Neutrophil (primary cell): ENCODE results near the gene NR3C2.

Source experiments
- H3K27ac ChIP-seq: fragments of 200-600 bp; sonication (generic); 2 replicates; pipeline ENCODE4 v1.5.1; 2016; ENCODE audit warnings: mild to moderate bottlenecking, moderate library complexity
- H3K27me3 ChIP-seq: fragments of 200-600 bp; sonication (generic); 2 replicates; pipeline ENCODE4 v1.6.0; 2016; ENCODE audit warnings: mild to moderate bottlenecking
- H3K36me3 ChIP-seq: fragments of 200-600 bp; sonication (generic); 2 replicates; pipeline ENCODE4 v1.5.1; 2017
- H3K4me1 ChIP-seq, 2 experiments: fragments of 200-600 bp in 1 of 2; sonication (generic) in 1 of 2; 1 replicate in 1 of 2; 2 replicates in 1 of 2; pipeline versions ENCODE4 v1.5.1 to v1.6.1; 2013 to 2016; ENCODE audit warnings: low read depth in 1 of 2, low read length in 1 of 2, mild to moderate bottlenecking in 1 of 2, moderate library complexity in 1 of 2; ENCODE audit not compliant: control insufficient read depth in 1 of 2, insufficient read depth in 1 of 2
- H3K4me3 ChIP-seq, 2 experiments: fragments of 200-600 bp in 1 of 2; sonication (generic) in 1 of 2; 1 replicate in 1 of 2; 2 replicates in 1 of 2; pipeline ENCODE4 v1.5.1; 2013 to 2016; ENCODE audit warnings: low read depth in 1 of 2, low read length in 1 of 2, mild to moderate bottlenecking in 1 of 2, moderate library complexity in 1 of 2
- H3K9me3 ChIP-seq: fragments of 200-600 bp; sonication (generic); 2 replicates; pipeline ENCODE4 v1.5.1; 2016
- TF ChIP-seq, protein P1 (sequence below): fragments of 200-600 bp; sonication (generic); IDR thresholded peaks from 2 replicates; pipeline ENCODE4 v1.5.1; 2016; ENCODE audit warnings: antibody characterized with exemption

The NR3C2 gene

DNA sequence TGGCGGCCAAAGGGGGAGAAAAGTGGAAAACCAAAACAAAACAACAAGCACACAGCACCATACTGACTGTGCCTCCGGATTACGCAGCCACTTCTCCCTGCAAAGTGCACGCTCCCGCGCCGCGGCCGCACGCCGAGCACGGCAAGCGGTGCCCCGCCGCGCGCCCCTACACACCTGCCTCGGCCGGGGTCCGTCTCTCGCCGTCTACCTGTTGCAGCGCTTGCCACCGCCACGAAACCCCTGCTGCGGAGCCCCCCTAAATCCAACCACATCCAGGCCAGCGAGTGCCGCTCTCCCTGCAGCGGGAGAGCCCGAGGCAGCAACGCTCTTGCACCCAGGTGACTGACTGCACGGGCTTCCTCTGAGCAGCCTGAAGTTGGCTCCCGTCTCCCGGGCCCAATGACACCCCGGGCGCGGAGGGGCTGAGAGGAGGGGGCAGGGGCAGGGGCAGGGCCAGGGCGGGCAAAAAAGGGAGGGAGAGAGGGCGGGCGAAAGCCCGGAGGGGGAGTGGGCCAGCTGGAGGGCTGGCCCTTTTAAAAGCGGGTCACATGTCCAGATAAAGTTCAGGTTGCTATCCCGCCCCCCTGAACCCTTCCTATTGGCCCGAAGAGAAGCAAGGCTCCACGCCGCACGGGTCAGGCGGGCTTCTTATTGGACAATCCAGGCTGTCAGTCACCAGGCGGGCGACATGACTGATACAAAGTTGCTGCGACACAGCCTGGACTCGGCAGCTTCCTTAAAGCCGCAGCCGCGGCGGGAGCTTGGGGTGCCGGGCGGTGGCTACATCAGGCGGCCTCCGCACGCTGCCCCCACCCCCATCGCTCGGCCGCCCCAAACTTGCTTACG lies at the start of gene NR3C2:
Gene NR3C2 (minus strand): TSS at position 429 of the 846 bp plus-strand sequence.
- H3K9me3 ChIP-seq = no peaks in the 10 kb centered on the region
- no peak within 1 kb of the TSS for H3K27ac ChIP-seq
- TF ChIP-seq, protein P1, sequence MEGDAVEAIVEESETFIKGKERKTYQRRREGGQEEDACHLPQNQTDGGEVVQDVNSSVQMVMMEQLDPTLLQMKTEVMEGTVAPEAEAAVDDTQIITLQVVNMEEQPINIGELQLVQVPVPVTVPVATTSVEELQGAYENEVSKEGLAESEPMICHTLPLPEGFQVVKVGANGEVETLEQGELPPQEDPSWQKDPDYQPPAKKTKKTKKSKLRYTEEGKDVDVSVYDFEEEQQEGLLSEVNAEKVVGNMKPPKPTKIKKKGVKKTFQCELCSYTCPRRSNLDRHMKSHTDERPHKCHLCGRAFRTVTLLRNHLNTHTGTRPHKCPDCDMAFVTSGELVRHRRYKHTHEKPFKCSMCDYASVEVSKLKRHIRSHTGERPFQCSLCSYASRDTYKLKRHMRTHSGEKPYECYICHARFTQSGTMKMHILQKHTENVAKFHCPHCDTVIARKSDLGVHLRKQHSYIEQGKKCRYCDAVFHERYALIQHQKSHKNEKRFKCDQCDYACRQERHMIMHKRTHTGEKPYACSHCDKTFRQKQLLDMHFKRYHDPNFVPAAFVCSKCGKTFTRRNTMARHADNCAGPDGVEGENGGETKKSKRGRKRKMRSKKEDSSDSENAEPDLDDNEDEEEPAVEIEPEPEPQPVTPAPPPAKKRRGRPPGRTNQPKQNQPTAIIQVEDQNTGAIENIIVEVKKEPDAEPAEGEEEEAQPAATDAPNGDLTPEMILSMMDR = no peak
- H3K36me3 ChIP-seq = no peaks in the 10 kb centered on the region
- H3K4me3 ChIP-seq = peak within 1 kb of the TSS; percentile 60 to 66
- H3K4me1 ChIP-seq = peaks cover 23 to 44% of the 10 kb centered on the region in 2 experiments
- H3K27me3 ChIP-seq = peaks cover 100% of the 10 kb centered on the region

DNA sequence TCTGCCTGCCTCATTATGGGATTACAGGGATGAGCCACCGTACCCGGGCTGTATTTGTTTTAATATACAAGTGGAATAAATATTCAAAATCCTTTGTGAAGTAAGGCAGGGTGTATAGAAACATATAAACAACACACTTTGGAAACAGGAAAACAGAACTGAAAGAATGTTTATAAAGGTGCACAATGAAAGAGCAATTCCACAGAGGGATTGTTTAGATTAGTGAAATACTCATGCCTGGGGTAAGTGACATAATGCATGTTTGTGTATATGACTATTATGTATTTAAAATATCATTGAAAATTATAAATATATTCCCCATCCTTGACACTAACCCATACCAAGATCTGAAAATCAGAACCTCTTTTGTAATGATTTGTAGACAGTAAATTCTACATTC lies 45.0 kb upstream of the NR3C2 start:
- TF ChIP-seq, protein P1 = no peak

DNA sequence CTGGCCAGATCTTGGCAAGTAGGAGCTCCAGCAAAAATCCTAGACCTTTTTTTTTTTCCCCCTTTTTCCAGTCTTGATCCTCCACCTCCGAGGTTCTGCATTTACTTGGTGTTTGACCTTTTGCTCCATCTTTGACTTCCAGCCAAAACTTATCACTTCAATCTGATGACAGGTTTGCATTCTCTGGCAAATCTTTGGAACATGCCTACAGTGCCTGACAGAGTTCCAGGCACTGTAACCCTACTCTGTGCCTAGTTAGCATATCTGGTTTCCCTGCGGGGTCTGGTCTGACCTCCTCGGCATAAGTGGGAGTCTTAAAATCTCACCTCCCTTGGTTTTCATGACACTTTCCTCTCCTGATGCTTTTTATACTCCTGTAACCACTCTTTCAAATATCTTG lies 39.4 kb upstream of the NR3C2 start:
- TF ChIP-seq, protein P1 = no peak
- Histone ChIP-seq H3K36me3 (no peaks in the 10 kb centered on the region), H3K27me3 (no peaks in the 10 kb centered on the region), H3K27ac (no peak overlapping the region), H3K9me3 (no peaks in the 10 kb centered on the region), H3K4me1 (no peaks in the 10 kb centered on the region), H3K4me3 (no peak overlapping the region)

More for the DNA sequence above, 45.0 kb upstream of the NR3C2 start:
- Histone ChIP-seq H3K27me3 (no peaks in the 10 kb centered on the region), H3K27ac (no peak overlapping the region), H3K4me1 (no peaks in the 10 kb centered on the region), H3K4me3 (no peak overlapping the region), H3K9me3 (no peaks in the 10 kb centered on the region), H3K36me3 (no peaks in the 10 kb centered on the region)

DNA sequence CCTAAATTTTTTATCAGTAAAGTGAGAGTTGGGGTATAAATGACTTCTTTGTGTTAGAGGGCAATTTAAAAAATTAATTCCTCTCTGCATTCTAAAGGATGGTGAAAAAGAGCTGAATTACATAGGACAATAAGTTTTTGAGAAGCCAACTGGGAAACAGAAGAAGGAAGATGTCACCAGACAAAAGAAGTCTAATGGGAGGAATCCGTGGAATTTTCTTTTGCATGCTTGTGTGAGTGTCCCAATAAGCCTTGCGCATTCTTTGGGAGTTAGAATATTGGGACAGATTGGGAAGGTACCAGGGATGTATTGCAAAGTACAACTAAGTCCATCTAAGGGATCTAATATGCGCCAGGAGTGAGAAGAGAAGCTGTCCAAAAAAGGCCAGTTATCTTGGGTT lies 35.1 kb upstream of the NR3C2 start:
- Histone ChIP-seq H3K27ac (no peak overlapping the region), H3K4me3 (no peak overlapping the region)

DNA sequence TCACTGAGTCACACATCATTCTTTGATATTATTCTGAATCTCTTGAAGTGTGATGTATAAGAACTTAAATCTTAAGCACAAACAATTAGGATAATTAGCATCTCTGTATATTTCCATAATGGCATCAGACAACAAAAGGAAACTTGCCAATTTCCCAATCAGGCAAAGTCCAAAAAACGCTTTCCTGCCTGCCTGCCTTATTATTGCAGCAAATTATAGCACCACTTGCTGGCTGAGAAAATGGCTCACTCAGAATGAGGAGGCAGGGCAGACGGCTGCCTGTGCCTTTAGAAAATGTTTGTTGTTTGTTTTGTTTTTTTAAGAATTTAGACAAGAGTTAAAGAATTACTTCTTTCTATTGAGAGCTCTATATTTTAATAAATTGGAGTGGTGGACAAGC lies 27.7 kb upstream of the NR3C2 start:
- no peaks in the 10 kb centered on the region for H3K4me1 ChIP-seq
- no peak overlapping the region for H3K27ac ChIP-seq
- H3K9me3 ChIP-seq = no peaks in the 10 kb centered on the region
- no peak overlapping the region for H3K4me3 ChIP-seq
- H3K36me3 ChIP-seq = no peaks in the 10 kb centered on the region
- no peaks in the 10 kb centered on the region for H3K27me3 ChIP-seq
- TF ChIP-seq, protein P1 = no peak

More for the DNA sequence above, 35.1 kb upstream of the NR3C2 start:
- H3K4me1 ChIP-seq = no peaks in the 10 kb centered on the region
- no peaks in the 10 kb centered on the region for H3K27me3 ChIP-seq
- TF ChIP-seq, protein P1 = no peak
- H3K36me3 ChIP-seq = no peaks in the 10 kb centered on the region
- no peaks in the 10 kb centered on the region for H3K9me3 ChIP-seq
